ENCODE results near the gene KIF16B.

Gene KIF16B

DNA sequence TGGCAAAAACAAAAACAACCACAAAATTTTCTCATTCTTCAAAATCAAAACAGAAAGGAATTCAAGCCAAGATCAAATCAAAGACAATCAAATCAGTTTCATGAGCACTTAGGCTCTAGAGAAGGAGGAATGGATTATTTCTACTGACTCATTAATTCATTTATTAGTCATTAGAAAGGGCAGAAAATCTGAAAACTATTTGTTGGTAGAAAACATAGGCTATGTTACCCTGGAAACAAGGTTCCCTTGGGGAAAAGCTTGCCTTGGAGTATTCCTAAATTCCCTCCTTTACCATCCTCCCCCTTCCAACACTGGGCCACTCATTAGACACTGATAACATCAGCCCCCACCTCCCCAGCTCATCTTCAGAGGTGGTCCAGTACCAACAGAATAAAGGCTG is 17.5 kb downstream of the KIF16B start:
- ATAC-seq (ENCODE audit: insufficient read depth, low read depth) (no peak), DNase-seq (no peak)
- H3K36me3 ChIP-seq (ENCODE audit: insufficient read depth, low read length), result no peaks in the 10 kb centered on the region
- H3K27ac ChIP-seq (ENCODE audit: low read length), result no peak overlapping the region
- TF ChIP-seq EZH2 (IDR thresholded peaks at IDR 0.05; ENCODE audit: borderline replicate concordance, low read depth, low read length, severe bottlenecking), result no peak
- TF ChIP-seq CTCF (IDR thresholded peaks at IDR 0.05; ENCODE audit: borderline replicate concordance, extremely low read depth, low read length, poor library complexity, severe bottlenecking), result no peak
- no peaks in the 10 kb centered on the region for H3K27me3 ChIP-seq (ENCODE audit: insufficient read depth, low read length, poor library complexity)
- no peaks in the 10 kb centered on the region for H3K79me2 ChIP-seq (ENCODE audit: insufficient read depth, low read length)
- no peak overlapping the region for H2AFZ ChIP-seq (ENCODE audit: low read depth, low read length)
- no peak overlapping the region for H3K4me3 ChIP-seq (ENCODE audit: low read depth in 1 of 2, low read length in 2 of 2)
- H3K9me3 ChIP-seq (ENCODE audit: insufficient read depth, low read length, severe bottlenecking), result peaks cover 19% of the 10 kb centered on the region
- no peak overlapping the region for H3K9ac ChIP-seq (ENCODE audit: low read depth, low read length)
- H3K4me1 ChIP-seq (ENCODE audit: insufficient read depth, low read length), result no peaks in the 10 kb centered on the region
- H4K20me1 ChIP-seq (ENCODE audit: insufficient read depth, low read length), result no peaks in the 10 kb centered on the region
- H3K4me2 ChIP-seq (ENCODE audit: insufficient read depth, low read length), result no peak overlapping the region

DNA sequence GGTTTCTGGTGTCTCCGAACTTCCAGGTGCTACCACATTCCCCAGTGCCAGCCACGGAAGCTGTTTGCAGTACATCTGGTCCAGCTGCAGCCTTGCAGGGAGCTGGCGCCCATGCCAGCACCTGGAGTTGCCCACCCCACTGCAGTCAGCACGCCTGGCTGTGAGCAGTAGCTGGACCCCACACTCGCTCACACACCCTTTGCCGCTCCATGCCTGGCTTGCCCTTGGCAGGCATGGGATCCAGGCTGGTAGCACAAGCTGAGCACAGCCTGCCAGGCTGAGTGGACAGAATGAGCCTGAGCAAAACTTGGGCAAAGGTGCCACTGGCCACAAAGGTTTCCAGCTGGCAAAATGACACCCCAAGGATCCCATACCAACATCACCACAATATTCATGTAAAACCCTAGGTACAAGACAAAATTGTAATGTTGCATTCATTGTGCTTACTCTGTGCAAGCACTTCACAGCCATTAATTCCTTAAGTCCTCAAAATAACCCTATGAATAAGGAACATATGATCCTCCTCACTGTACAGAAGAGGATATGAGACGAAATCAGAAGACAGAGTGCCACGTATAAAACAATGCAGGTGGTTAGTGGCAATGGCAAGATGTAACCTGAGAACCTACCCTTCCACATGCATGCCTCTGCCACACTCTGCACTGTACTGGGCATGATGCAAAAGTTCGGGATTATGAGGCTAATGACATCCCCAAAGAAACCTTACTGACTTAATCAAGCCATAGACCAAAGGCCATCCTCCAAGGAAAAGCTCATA is 18.3 kb downstream of the KIF16B start:
- Histone ChIP-seq H3K4me2 (ENCODE audit: insufficient read depth, low read length) (no peak overlapping the region), H3K27ac (ENCODE audit: low read length) (no peak overlapping the region), H3K36me3 (ENCODE audit: insufficient read depth, low read length) (no peaks in the 10 kb centered on the region), H3K4me1 (ENCODE audit: insufficient read depth, low read length) (no peaks in the 10 kb centered on the region), H3K27me3 (ENCODE audit: insufficient read depth, low read length, poor library complexity) (no peaks in the 10 kb centered on the region), H2AFZ (ENCODE audit: low read depth, low read length) (no peak overlapping the region), H3K9me3 (ENCODE audit: insufficient read depth, low read length, severe bottlenecking) (peaks cover 19% of the 10 kb centered on the region), H3K4me3 (ENCODE audit: low read depth in 1 of 2, low read length in 2 of 2) (no peak overlapping the region), H3K79me2 (ENCODE audit: insufficient read depth, low read length) (no peaks in the 10 kb centered on the region), H4K20me1 (ENCODE audit: insufficient read depth, low read length) (no peaks in the 10 kb centered on the region), H3K9ac (ENCODE audit: low read depth, low read length) (no peak overlapping the region)
- DNase-seq (no peak), ATAC-seq (ENCODE audit: insufficient read depth, low read depth) (no peak)
- no peak for TF ChIP-seq CTCF (IDR thresholded peaks at IDR 0.05; ENCODE audit: borderline replicate concordance, extremely low read depth, low read length, poor library complexity, severe bottlenecking)
- TF ChIP-seq EZH2 (IDR thresholded peaks at IDR 0.05; ENCODE audit: borderline replicate concordance, low read depth, low read length, severe bottlenecking), result no peak

- no peak for ATAC-seq (ENCODE audit: insufficient read depth, low read depth)
- no peak overlapping the region for H3K4me2 ChIP-seq (ENCODE audit: insufficient read depth, low read length)
- TF ChIP-seq EZH2 (IDR thresholded peaks at IDR 0.05; ENCODE audit: borderline replicate concordance, low read depth, low read length, severe bottlenecking) (no peak), CTCF (IDR thresholded peaks at IDR 0.05; ENCODE audit: borderline replicate concordance, extremely low read depth, low read length, poor library complexity, severe bottlenecking) (no peak)
These were observed 19.6 kb downstream of the KIF16B start for GRCh38 chr20:16553684-16554083.

More at GRCh38 chr20:16553684-16554083, 19.6 kb downstream of the KIF16B start:
- no peak for DNase-seq
- Histone ChIP-seq H3K4me3 (ENCODE audit: low read depth in 1 of 2, low read length in 2 of 2) (no peak overlapping the region), H3K9ac (ENCODE audit: low read depth, low read length) (no peak overlapping the region), H3K36me3 (ENCODE audit: insufficient read depth, low read length) (no peaks in the 10 kb centered on the region), H3K27me3 (ENCODE audit: insufficient read depth, low read length, poor library complexity) (no peaks in the 10 kb centered on the region), H3K4me1 (ENCODE audit: insufficient read depth, low read length) (no peaks in the 10 kb centered on the region), H2AFZ (ENCODE audit: low read depth, low read length) (no peak overlapping the region), H3K9me3 (ENCODE audit: insufficient read depth, low read length, severe bottlenecking) (peaks cover 19% of the 10 kb centered on the region), H3K79me2 (ENCODE audit: insufficient read depth, low read length) (no peaks in the 10 kb centered on the region), H4K20me1 (ENCODE audit: insufficient read depth, low read length) (no peaks in the 10 kb centered on the region), H3K27ac (ENCODE audit: low read length) (no peak overlapping the region)

Data from DND-41 (cell line).